Prostate gland (tissue), 2 donors: ENCODE results near the gene ARHGEF26.

Experiments used
- POLR2A ChIP-seq: fragments of 450-650 bp; IDR thresholded peaks from one replicate; pipeline ENCODE4 v1.6.1; 2016; ENCODE audit warnings: antibody characterized with exemption, mild to moderate bottlenecking
- POLR2AphosphoS5 ChIP-seq: sonication (generic); formaldehyde crosslinking; IDR thresholded peaks from one replicate; pipeline ENCODE4 v1.6.1; 2017; ENCODE audit warnings: antibody characterized with exemption
- TF ChIP-seq, protein P1 (sequence below), 4 experiments: fragments of 200-600 bp in 2 of 4; fragments of 450-650 bp in 2 of 4; sonication (generic) in 2 of 4; IDR thresholded peaks; 1 replicate in 3 of 4; 2 replicates in 1 of 4; pipeline ENCODE4 v1.5.1; 2016 to 2019; ENCODE audit warnings: antibody characterized with exemption in 4 of 4, mild to moderate bottlenecking in 2 of 4, moderate library complexity in 2 of 4

DNA sequence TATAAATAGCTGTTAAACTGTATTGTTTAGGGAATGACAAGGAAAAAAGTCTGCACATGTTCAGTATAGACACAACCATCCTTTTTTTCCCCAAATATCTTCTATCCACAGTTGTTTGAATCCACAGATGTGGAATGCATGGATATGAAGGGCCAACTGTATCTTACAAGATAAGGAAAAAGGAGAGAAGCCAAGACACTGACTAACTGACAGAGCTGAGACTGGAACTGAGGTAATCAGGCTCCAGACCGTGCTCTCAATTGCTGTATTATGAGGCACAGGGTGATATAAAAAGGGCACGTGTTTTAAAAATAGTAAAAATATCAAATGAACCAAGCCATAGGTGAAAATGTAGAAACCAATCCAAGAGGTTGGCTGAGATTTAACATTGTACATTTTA lies 154.1 kb downstream of the ARHGEF26 start:
- TF ChIP-seq, protein P1, sequence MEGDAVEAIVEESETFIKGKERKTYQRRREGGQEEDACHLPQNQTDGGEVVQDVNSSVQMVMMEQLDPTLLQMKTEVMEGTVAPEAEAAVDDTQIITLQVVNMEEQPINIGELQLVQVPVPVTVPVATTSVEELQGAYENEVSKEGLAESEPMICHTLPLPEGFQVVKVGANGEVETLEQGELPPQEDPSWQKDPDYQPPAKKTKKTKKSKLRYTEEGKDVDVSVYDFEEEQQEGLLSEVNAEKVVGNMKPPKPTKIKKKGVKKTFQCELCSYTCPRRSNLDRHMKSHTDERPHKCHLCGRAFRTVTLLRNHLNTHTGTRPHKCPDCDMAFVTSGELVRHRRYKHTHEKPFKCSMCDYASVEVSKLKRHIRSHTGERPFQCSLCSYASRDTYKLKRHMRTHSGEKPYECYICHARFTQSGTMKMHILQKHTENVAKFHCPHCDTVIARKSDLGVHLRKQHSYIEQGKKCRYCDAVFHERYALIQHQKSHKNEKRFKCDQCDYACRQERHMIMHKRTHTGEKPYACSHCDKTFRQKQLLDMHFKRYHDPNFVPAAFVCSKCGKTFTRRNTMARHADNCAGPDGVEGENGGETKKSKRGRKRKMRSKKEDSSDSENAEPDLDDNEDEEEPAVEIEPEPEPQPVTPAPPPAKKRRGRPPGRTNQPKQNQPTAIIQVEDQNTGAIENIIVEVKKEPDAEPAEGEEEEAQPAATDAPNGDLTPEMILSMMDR (IDR thresholded peaks at IDR 0.05): no peak
- no peak for TF ChIP-seq POLR2AphosphoS5
- no peak for TF ChIP-seq POLR2A
